GM12878 (cell line): ENCODE data around the gene SLC25A36.

Source experiments
- POLR2AphosphoS5 ChIP-seq: IDR thresholded peaks from 2 replicates; pipeline ENCODE4 v1.6.1; 2011; ENCODE audit warnings: mild to moderate bottlenecking, low read length, inconsistent platforms
- SREBF2 ChIP-seq: IDR thresholded peaks from 2 replicates; pipeline ENCODE4 v1.6.1; 2012; ENCODE audit warnings: mild to moderate bottlenecking, low read length
- TF ChIP-seq, protein P1 (sequence below): IDR thresholded peaks from 2 replicates; pipeline ENCODE4 v1.6.1; 2011; ENCODE audit warnings: low read depth, low read length, improper control_type of control experiment, borderline replicate concordance
- TF ChIP-seq, protein P2 (sequence below): IDR thresholded peaks from 2 replicates; pipeline ENCODE4 v1.6.1; 2012; ENCODE audit warnings: mild to moderate bottlenecking, low read depth, low read length
- TF ChIP-seq, protein P3 (sequence below): IDR thresholded peaks from 2 replicates; pipeline ENCODE4 v1.6.1; 2012; ENCODE audit warnings: low read depth, low read length, improper control_type of control experiment
- TF ChIP-seq, protein P4 (sequence below), 3 experiments: IDR thresholded peaks in 2 of 3; conservative IDR thresholded peaks in 1 of 3; 2 replicates each; pipeline ENCODE4 v1.5.1; 2011; ENCODE audit warnings: low read depth in 3 of 3, low read length in 3 of 3, mild to moderate bottlenecking in 3 of 3, control low read depth in 2 of 3, moderate library complexity in 2 of 3, inconsistent platforms in 1 of 3, mixed read lengths in 1 of 3; ENCODE audit not compliant: control insufficient read depth in 2 of 3, insufficient read depth in 1 of 3; ENCODE audit errors: extremely low read depth in 1 of 3

DNA sequence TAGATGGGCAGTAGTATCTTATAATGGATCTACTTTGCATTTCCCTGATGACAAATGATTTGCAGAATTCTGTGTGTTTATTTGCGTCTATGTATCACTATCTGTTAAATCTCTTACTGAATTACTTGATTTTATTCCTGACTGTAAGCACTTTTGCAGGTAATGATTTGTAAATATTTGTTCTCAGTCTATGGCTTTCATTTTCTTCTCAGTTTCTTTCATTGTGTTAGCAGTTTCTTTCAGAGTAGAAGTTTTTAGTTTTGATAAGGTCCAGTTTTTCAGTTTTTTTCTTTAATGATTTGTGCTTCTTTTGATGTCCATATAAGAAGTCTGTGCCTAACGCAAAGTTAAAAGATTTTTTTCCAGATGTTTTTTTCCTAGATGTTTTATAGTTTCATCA is 12.9 kb downstream of the SLC25A36 start:
- TF ChIP-seq, protein P1, sequence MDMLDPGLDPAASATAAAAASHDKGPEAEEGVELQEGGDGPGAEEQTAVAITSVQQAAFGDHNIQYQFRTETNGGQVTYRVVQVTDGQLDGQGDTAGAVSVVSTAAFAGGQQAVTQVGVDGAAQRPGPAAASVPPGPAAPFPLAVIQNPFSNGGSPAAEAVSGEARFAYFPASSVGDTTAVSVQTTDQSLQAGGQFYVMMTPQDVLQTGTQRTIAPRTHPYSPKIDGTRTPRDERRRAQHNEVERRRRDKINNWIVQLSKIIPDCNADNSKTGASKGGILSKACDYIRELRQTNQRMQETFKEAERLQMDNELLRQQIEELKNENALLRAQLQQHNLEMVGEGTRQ, result no peak
- TF ChIP-seq SREBF2 (no peak), POLR2AphosphoS5 (no peak)
- TF ChIP-seq, protein P2, sequence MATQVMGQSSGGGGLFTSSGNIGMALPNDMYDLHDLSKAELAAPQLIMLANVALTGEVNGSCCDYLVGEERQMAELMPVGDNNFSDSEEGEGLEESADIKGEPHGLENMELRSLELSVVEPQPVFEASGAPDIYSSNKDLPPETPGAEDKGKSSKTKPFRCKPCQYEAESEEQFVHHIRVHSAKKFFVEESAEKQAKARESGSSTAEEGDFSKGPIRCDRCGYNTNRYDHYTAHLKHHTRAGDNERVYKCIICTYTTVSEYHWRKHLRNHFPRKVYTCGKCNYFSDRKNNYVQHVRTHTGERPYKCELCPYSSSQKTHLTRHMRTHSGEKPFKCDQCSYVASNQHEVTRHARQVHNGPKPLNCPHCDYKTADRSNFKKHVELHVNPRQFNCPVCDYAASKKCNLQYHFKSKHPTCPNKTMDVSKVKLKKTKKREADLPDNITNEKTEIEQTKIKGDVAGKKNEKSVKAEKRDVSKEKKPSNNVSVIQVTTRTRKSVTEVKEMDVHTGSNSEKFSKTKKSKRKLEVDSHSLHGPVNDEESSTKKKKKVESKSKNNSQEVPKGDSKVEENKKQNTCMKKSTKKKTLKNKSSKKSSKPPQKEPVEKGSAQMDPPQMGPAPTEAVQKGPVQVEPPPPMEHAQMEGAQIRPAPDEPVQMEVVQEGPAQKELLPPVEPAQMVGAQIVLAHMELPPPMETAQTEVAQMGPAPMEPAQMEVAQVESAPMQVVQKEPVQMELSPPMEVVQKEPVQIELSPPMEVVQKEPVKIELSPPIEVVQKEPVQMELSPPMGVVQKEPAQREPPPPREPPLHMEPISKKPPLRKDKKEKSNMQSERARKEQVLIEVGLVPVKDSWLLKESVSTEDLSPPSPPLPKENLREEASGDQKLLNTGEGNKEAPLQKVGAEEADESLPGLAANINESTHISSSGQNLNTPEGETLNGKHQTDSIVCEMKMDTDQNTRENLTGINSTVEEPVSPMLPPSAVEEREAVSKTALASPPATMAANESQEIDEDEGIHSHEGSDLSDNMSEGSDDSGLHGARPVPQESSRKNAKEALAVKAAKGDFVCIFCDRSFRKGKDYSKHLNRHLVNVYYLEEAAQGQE, result no peak
- TF ChIP-seq, protein P3, sequence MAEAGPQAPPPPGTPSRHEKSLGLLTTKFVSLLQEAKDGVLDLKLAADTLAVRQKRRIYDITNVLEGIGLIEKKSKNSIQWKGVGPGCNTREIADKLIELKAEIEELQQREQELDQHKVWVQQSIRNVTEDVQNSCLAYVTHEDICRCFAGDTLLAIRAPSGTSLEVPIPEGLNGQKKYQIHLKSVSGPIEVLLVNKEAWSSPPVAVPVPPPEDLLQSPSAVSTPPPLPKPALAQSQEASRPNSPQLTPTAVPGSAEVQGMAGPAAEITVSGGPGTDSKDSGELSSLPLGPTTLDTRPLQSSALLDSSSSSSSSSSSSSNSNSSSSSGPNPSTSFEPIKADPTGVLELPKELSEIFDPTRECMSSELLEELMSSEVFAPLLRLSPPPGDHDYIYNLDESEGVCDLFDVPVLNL, result no peak
- TF ChIP-seq, protein P4, sequence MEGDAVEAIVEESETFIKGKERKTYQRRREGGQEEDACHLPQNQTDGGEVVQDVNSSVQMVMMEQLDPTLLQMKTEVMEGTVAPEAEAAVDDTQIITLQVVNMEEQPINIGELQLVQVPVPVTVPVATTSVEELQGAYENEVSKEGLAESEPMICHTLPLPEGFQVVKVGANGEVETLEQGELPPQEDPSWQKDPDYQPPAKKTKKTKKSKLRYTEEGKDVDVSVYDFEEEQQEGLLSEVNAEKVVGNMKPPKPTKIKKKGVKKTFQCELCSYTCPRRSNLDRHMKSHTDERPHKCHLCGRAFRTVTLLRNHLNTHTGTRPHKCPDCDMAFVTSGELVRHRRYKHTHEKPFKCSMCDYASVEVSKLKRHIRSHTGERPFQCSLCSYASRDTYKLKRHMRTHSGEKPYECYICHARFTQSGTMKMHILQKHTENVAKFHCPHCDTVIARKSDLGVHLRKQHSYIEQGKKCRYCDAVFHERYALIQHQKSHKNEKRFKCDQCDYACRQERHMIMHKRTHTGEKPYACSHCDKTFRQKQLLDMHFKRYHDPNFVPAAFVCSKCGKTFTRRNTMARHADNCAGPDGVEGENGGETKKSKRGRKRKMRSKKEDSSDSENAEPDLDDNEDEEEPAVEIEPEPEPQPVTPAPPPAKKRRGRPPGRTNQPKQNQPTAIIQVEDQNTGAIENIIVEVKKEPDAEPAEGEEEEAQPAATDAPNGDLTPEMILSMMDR (IDR thresholded peaks at IDR 0.05 in 2 of 3, conservative IDR thresholded peaks at IDR 0.05 in 1 of 3; ENCODE audit: control insufficient read depth in 2 of 3, extremely low read depth in 1 of 3, insufficient read depth in 1 of 3, low read depth in 3 of 3, low read length in 3 of 3), result no peak
